ENCODE results near the gene HMSD.

HMSD gene

GRCh38 chr18:63994783-63995399, 45.8 kb downstream of the HMSD start:
- DNase-seq (ENCODE audit: low spot score): peak; percentile 45

DNA sequence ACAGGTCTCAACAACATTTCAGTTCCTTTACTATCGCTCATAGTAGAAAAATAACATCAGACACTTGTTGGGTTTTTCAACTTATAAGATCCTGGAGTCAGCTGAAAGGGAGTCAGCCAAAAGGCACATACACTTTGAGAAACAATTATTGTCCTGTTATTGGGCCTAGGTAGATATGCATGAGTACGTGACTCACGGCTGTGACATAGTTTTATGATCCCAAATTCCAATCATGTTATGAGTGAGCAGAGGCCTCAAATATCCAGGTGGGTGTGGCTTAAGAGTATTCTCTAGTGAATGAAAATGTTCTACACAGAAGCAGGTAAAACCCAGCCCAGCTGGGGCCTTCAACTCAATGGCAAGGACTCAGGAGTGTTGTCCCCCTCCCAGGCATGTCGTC, 47.9 kb downstream of the HMSD start:
- no peak for DNase-seq (ENCODE audit: low spot score)

- no peak for DNase-seq (ENCODE audit: low spot score)
These were observed 48.5 kb downstream of the HMSD start for GRCh38 chr18:63997606-63998005.

DNA sequence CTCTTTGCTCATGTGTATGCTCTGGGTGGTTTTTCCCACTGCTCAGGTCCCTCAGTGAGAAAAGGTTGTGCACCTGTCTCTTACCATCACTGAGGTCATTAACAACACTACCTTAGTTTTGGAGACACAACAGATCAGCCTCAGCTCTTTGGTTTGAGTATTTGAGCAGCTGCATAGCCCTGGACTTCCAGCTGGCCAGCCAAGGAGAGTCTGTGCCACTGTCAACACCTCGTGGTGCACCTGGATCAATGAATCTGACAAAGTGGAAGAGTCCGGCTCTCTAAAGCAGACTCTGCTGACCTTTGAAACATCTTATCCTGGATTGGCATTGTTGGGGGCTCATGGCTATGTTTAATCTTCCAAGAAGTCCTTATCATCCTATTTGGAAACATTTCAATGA, 50.8 kb downstream of the HMSD start:
- no peak for DNase-seq (ENCODE audit: low spot score)

- DNase-seq (ENCODE audit: low spot score): no peak
These were observed 53.5 kb downstream of the HMSD start for GRCh38 chr18:64002581-64002980.

- no peak for DNase-seq (ENCODE audit: low spot score)
These were observed 60.2 kb downstream of the HMSD start for GRCh38 chr18:64009305-64009704.
